ENCODE measurements around the gene CHRND.

Gene CHRND

DNA sequence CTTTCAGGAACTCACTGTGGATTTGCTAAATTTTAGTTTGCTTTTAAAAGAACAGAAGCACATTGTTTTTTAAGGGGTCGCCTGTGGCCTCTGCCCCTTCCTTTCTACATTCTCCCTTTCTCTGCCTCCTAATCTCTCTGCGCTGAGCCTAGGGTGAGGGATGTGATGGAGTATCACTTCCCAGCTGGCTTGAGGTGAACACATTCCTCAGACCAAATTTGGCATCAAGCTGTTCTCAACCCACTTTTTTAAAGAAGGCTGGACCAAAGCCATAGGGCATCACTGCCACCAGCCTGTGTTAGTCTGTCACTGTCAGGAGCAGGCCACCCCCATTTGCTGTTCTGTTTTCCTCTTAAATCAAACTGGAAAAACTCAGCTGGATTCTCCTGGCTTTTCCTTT is 51.9 kb downstream of the CHRND start:
- DNase-seq = no peak

GRCh38 chr2:232578626-232579025 is 52.7 kb downstream of the CHRND start:
- no peak for DNase-seq

GRCh38 chr2:232580648-232580981 is 54.7 kb downstream of the CHRND start:
- no peak for DNase-seq

DNA sequence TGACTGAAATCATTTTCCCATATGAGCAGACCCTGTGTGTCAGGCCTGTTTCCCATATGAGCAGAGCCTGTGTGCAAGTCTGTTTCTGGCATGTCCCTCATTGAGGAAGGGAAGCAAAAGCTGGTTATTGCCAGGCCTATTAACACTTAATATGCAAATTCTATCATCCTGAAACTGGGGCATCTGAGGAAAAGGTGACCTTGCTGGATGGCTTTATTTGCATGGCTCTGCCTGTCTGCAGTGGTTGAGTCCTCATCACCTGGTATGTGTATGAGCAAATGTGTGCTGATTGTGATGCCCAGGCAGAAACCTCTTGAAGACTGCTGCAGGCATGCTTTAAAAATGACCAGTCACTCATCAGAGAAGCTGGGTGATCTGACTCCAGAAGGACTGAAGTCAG is 55.8 kb downstream of the CHRND start:
- no peak for DNase-seq

GRCh38 chr2:232584238-232584637 is 58.3 kb downstream of the CHRND start:
- DNase-seq = no peak

Measured in activated CD4-positive, alpha-beta T cell treated with anti-CD3 and anti-CD28 coated beads for 4 hours (primary cell).